ENCODE data around the gene ZDHHC22.

Gene ZDHHC22

DNA sequence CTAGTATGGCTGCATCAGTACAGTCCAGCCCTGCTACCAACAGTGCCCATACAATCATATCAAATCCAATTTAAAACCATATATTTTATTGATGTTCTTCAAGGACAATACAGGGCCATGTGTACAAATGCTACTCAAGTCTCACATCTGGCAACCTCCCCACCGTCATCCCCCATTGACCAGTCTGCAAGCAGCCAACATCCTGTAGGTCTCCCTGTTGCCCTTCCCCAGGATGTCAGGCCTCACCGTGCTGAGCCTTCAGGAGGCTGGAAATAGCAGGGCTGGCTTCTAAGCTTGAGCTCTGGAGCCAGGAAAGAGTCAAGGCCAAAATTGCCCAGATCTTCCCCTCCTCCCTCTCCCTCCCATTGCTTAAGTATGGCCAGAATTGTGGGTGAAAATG is 10.4 kb downstream of the ZDHHC22 start:
- DNase-seq: no peak

DNA sequence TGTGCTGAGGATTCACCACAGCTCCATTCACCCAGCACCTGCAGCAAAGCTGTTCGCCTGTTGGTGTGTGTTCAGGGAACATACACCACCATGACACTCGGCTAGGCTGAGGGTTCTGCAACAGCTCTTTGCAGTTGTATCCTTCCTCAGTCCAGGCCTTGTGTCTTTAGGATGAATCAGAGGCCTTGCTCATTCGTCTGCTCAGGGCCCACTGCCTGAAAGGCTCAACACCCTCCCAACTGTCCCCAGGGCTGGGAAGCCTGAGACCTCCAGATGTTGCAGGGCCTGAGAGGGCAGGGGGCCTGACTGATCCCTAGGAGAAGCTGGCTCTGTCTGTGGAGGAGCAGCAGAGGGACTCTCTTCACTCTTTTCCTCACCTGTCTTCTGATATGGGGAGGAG is 11.2 kb downstream of the ZDHHC22 start:
- no peak for DNase-seq

- peak in 3 of 58 donors; percentile 19 to 52 (median 24) for DNase-seq
These were observed 13.1 kb downstream of the ZDHHC22 start for GRCh38 chr14:77128414-77128891.

DNA sequence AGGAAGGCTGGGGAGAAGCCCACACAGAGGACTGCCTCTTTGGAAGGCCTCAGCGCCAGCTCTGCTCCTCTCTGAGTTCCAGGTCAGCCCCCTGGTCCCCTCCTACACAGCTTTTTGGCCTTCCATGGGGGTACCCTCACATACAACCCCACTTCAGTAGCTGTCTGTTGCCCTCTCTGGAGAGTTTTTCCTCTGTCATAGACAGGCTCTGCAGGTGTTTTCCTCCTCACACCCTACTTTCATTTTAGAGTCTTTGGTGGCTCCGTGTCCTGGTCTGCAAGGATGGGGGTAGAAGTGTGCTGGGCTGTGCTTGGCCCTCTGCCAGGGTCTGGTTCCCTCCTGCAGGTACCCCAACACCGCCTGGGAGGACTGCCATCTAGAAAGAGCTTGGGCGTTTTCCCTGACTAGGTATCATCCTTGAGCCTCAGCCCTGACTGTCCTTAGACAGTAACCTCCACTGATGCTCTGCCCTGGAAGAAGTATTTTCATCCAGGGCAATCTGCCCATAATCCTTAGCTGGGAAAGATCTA is 15.1 kb downstream of the ZDHHC22 start:
- no peak for DNase-seq

- no peak for DNase-seq
These were observed 15.7 kb downstream of the ZDHHC22 start for GRCh38 chr14:77125823-77126325.

GRCh38 chr14:77125281-77125801 is 16.2 kb downstream of the ZDHHC22 start:
- DNase-seq: no peak

DNA sequence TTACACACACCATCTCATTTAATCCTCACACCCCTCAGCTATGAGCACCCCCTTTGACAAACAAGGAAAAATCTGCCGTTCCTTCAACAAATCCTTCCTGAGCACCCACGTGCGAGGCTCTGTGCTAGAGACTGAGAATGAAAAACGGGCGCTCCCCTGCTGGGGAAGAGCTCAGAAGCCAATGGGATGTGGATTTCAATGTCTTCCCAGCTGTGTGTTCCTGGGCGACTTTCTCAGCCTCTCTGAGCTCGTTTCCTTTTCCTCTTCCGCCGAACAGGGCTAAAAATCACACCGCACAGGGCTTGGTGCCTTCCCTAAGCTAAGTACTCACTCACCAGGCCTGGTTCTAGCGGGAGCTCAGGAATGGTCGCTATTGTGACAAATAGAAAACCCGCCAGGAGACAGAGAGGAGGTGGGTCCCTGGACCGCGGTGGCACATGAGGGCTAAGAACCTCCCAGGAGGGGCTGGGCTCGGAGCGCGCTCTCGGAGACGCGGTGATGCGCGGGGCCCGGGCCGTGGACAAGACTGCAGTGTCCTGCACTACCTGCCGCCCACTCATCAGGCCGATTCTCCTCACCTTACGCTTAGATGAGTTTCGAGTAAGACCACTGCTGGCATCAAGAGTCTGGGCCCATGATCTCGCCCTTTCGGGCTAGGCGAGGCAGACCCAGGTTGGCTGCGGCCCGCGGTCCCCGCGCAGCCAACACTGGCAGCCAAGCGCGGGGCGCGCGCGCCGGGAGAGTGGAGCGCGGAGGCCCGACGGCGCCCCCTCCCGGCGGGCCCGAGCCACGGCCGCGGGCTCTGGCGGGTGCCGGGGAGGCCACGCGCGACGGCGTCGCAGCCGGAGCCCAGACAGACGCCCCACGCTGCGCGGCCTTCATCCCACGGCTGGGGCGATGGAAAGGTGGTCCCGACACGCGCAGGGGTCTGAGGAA is 17.0 kb downstream of the ZDHHC22 start:
- peak in 49 of 58 donors; percentile 34 to 87 (median 66) for DNase-seq

DNA sequence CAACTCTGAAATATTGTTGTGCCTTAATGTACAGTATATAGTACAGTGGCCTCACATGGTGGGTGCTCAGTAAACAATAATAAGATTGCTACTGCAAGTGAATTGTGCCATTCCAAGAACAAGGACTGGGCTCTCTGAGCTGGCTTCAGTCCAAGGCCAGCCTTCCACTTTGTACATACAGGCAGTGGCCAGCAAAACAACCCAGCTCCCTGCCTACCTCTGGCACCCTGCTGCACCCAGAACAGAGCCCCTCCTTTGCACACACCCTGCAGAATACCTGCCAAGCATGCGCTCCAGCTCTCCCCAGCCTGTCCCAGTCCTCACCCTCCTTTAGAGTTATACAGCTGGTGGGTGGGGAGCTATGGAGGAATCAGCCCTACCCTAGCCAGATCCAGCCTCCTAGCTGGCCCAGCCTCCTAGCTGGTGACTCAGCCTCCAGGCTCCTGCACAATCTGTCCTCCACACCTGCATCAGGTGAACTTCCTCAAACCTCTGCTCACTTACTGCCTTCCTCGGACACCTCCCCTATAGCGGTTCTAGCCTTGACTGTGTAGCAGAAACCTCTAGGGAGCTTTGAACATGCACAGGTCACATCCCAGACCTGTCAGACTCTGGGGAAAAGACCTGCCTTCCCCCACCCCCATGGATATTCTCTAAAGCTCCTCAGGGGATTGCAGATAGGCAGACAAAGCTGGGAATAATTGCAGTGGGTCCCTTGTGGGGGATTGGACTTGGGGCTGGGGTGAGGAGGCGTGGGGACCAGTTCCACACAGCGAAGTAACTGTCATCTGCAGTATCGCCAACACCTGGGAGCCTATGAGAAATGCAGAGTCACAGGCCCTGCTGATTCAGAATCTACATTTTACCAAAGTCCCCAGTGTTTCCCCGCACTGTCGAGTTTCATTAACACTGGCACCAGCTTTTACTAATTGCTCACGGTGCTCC is 17.9 kb downstream of the ZDHHC22 start:
- peak in 37 of 58 donors; percentile 16 to 80 (median 44) for DNase-seq

DNA sequence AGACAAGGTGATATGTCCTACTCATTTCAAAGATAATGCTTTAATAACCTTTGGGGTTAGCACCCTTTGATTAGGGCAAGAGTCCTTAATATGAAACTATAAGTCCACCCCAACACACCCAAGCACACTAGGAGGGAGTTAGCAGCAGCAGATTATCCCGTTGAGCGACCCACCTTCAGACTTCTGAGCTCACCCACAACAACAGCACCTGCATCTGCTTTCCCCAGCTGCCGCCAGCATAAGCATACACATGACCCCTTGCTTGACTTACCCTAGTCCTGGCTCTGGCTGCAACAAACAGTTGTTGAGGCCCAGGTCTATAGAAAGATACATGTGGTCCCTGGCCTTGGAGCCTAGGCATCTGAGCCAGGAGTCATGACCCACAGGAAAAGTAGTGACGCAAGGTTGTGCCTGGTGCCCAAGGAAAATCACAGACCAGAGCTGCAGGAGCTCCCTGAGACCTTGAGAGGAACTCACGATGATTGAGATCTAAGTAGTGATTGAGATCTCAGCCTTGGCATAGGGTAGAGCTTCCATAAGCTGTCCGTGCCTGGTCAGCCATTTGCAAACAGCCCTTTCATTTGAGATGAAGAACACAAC is 19.0 kb downstream of the ZDHHC22 start:
- no peak for DNase-seq

GRCh38 chr14:77120771-77121743 is 20.5 kb downstream of the ZDHHC22 start:
- peak in 34 of 58 donors; percentile 14 to 80 (median 49) for DNase-seq

DNA sequence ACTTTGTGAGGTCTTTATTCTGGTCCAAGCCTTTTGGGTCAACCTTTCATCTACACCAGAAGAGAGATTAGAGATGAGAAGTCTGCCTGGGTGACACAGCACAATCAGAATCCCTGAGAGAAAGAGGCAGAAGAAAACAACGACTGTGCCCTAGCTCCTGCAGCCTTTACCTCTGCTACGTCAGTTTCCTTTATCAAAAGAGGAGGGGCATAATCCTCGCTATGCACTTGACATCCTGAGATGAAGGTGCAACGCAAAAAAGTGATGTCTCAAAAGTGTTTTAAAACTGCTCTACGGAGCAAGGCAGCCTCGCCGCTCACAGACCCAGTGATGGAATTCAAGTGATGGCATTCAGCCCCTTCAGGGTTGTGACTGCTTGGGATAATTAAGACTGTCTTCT is 21.7 kb downstream of the ZDHHC22 start:
- no peak for DNase-seq

GRCh38 chr14:77116172-77116817 is 25.3 kb downstream of the ZDHHC22 start:
- DNase-seq: no peak

DNA sequence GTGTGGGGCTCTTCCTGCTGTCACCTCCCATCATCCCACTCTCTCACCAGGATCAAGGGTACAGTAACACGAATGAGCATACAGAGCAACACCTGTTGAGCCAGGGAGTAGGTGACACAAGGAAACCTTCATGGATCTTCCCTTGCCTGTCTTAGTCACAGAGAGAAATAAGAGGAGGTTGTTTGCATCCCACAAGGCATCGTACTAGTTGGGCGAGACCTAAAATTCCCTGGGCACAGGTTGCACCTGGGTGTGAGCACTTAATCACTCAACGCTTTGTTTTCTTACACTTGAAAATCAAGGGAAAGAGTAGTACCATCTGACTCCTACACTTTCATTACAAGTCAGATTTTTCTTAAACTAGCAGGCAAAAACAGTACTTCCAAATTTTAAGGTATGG is 27.0 kb downstream of the ZDHHC22 start:
- no peak for DNase-seq

GRCh38 chr14:77113644-77114043 is 27.9 kb downstream of the ZDHHC22 start:
- DNase-seq: no peak

DNA sequence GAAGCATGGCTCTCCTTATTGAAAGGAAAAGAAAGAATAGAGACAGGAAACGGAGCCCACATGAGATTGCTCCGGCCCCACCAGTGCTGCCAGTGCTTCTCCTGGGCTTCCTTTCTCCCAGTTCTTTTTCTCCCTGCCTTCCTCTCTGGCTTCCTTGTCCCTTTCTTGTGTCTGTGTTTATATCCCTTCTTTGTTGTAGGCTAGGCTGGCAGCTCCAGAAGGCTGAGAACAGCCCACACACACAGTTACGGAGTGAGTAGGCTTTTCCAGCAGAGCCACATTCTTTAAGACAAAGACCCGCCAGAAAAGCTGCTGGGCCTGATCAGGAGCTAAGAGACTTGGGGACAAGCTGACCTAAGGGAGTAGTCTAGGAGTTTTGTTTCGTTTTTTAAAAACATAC is 30.6 kb downstream of the ZDHHC22 start:
- DNase-seq: peak in 40 of 58 donors; percentile 21 to 85 (median 53)

DNA sequence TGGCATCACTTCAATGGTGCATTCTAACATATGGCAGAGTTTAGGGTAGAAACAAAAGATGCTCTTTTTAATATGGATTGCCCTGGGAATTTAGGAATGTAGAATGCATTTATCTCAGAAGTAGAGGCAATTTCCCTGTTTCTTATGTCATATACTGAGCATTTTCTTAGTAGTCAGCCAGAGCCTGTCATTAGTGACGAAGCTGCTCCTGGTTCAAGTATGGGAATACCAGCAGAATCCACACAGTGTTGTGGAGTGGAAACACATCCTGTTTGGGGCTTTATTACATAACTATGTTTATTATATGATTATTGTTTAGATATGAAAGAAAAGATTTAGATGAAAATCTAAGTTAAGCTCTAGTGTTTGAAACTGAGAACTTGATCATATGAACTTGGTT is 31.3 kb downstream of the ZDHHC22 start:
- no peak for DNase-seq

- DNase-seq: no peak
These were observed 31.9 kb downstream of the ZDHHC22 start for GRCh38 chr14:77109656-77110055.

GRCh38 chr14:77108753-77109152 is 32.8 kb downstream of the ZDHHC22 start:
- no peak for DNase-seq

GRCh38 chr14:77107228-77107627 is 34.4 kb downstream of the ZDHHC22 start:
- peak in 2 of 58 donors; percentile 17 to 25 for DNase-seq

All from anterior cingulate cortex (tissue), 58 donors.